Colonic mucosa (tissue), 4 donors: Measurements from ENCODE around the gene GIT2. TPM values are rescaled to one million over a fixed set of nuclear protein-coding genes. Genes with fewer than 3 reads are reported as not detected.

ENCODE experiments used
- DNase-seq: peaks from one replicate; pipeline ENCODE4 v3.0.0-alpha.2; 2020
- H3K27ac ChIP-seq: fragments of 200-600 bp; one replicate; pipeline ENCODE4 v1.8.0; 2021
- H3K27me3 ChIP-seq: fragments of 200-600 bp; one replicate; pipeline ENCODE4 v1.8.0; 2021
- H3K36me3 ChIP-seq: fragments of 200-600 bp; one replicate; pipeline ENCODE4 v1.8.0; 2021
- H3K4me1 ChIP-seq: fragments of 200-600 bp; one replicate; pipeline ENCODE4 v1.8.0; 2021; ENCODE audit warnings: mild to moderate bottlenecking
- H3K4me3 ChIP-seq: fragments of 200-600 bp; one replicate; pipeline ENCODE4 v1.8.0; 2021
- H3K9ac ChIP-seq, 2 donors: one replicate each; pipeline ENCODE4 v1.7.0; 2013; ENCODE audit warnings: control low read depth in 2 of 2, low read depth in 2 of 2, low read length in 2 of 2
- H3K9me3 ChIP-seq: fragments of 200-600 bp; one replicate; pipeline ENCODE4 v1.8.0; 2021
- CTCF ChIP-seq: fragments of 200-600 bp; IDR thresholded peaks from one replicate; pipeline ENCODE4 v1.8.0; 2022; ENCODE audit warnings: antibody characterized with exemption, mild to moderate bottlenecking
- intact Hi-C: fragments of 100-400 bp; cut with DNase I; formaldehyde crosslinking; loops from one replicate; pipeline ENCODE4 v1.14.1; 2022
- total RNA-seq, 2 donors: library from RNA; stranded (reverse); fragmentation: NEBNext Ultra II Directional in 1 of 2; extraction: Animal tissue kit (Norgen Biotek cat#: 25700) in 1 of 2; gene quantifications; one replicate each; pipeline ENCODE4 v1.2.1, GENCODE V29; 2021
- donor health status: healthy.
- donor health status: DM: no; HTN: no; CAD: no.
- donor health status: DM: no; HTN: no; CAD: no.

Gene GIT2
- total RNA-seq, 2 donors from 2014 or later = 23.3 to 26.8 TPM

GRCh38 chr12:109972821-109973220 lies 23.3 kb downstream of the GIT2 start:
- no peaks in the 10 kb centered on the region for H3K27me3 ChIP-seq
- H3K9me3 ChIP-seq = no peaks in the 10 kb centered on the region
- no peak overlapping the region for H3K4me3 ChIP-seq
- H3K9ac ChIP-seq = no peak overlapping the region
- H3K36me3 ChIP-seq = peaks cover 5% of the 10 kb centered on the region
- peak overlapping the region; percentile 70 for H3K27ac ChIP-seq
- H3K4me1 ChIP-seq = no peaks in the 10 kb centered on the region
- no peak for TF ChIP-seq CTCF
- intact Hi-C loops = no loop called here
- DNase-seq = no peak

- H3K27ac ChIP-seq = no peak overlapping the region
- no peak for DNase-seq
- peaks cover under 1% of the 10 kb centered on the region for H3K4me1 ChIP-seq
- TF ChIP-seq CTCF = no peak
- peaks cover 5% of the 10 kb centered on the region for H3K36me3 ChIP-seq
- no peak overlapping the region for H3K9ac ChIP-seq
- no peaks in the 10 kb centered on the region for H3K9me3 ChIP-seq
- no peak overlapping the region for H3K4me3 ChIP-seq
- intact Hi-C loops = no loop called here
- no peaks in the 10 kb centered on the region for H3K27me3 ChIP-seq
Measured at GRCh38 chr12:109968801-109969200, 27.4 kb downstream of the GIT2 start.

GRCh38 chr12:109968032-109968420 lies 28.1 kb downstream of the GIT2 start:
- no peak overlapping the region for H3K27ac ChIP-seq
- no peak overlapping the region for H3K9ac ChIP-seq
- peaks cover 8% of the 10 kb centered on the region for H3K4me1 ChIP-seq
- H3K9me3 ChIP-seq = no peaks in the 10 kb centered on the region
- intact Hi-C loops = no loop called here
- no peak overlapping the region for H3K4me3 ChIP-seq
- no peak for TF ChIP-seq CTCF
- H3K36me3 ChIP-seq = peaks cover 7% of the 10 kb centered on the region
- H3K27me3 ChIP-seq = no peaks in the 10 kb centered on the region
- DNase-seq = no peak

GRCh38 chr12:109967383-109968031 lies 28.7 kb downstream of the GIT2 start:
- Histone ChIP-seq H3K27me3 (no peaks in the 10 kb centered on the region), H3K9ac (no peak overlapping the region), H3K4me1 (peaks cover 8% of the 10 kb centered on the region), H3K27ac (no peak overlapping the region), H3K4me3 (no peak overlapping the region), H3K36me3 (peaks cover 8% of the 10 kb centered on the region), H3K9me3 (no peaks in the 10 kb centered on the region)
- intact Hi-C loops = no loop called here
- TF ChIP-seq CTCF = no peak
- DNase-seq = no peak

- TF ChIP-seq CTCF = no peak
Measured at GRCh38 chr12:109966546-109966945, 29.6 kb downstream of the GIT2 start.

More at GRCh38 chr12:109966546-109966945, 29.6 kb downstream of the GIT2 start:
- no peak overlapping the region for H3K4me3 ChIP-seq
- DNase-seq = no peak
- no peak overlapping the region for H3K9ac ChIP-seq
- H3K27me3 ChIP-seq = no peaks in the 10 kb centered on the region
- H3K27ac ChIP-seq = no peak overlapping the region
- H3K36me3 ChIP-seq = peaks cover 8% of the 10 kb centered on the region
- intact Hi-C loops = no loop called here
- H3K9me3 ChIP-seq = no peaks in the 10 kb centered on the region
- H3K4me1 ChIP-seq = peaks cover 8% of the 10 kb centered on the region
